AG04450 (cell line): ENCODE results near the gene KLHL25. TPM values are rescaled to one million over a fixed set of nuclear protein-coding genes. Genes with fewer than 3 reads are reported as not detected.
A peak's percentile ranks its signal among the peaks of the same experiment; 100 is the strongest.

Experiments used
- CTCF ChIA-PET: fragments of 300-600, 350-600 bp; formaldehyde crosslinking; extraction: SDS; loops from one replicate; lab custom pipeline; 2022; ENCODE audit warnings: antibody characterized with exemption, inconsistent platforms; lab: Charles Lee
- POLR2A ChIA-PET: fragments of 350-600 bp; formaldehyde crosslinking; extraction: SDS; loops from one replicate; lab custom pipeline; 2021; ENCODE audit warnings: antibody characterized with exemption, inconsistent platforms; lab: Yijun Ruan, JAX
- DNase-seq: peaks from one replicate; pipeline ENCODE4 v3.0.0-alpha.2; 2011; ENCODE audit warnings: low read depth, low spot score
- H3K27ac ChIP-seq: one replicate; pipeline ENCODE4 v1.5.1; 2012; ENCODE audit warnings: low read depth, low read length, control low read depth
- H3K27me3 ChIP-seq: one replicate; pipeline ENCODE4 v1.6.0; 2012; ENCODE audit warnings: low read length; ENCODE audit not compliant: control insufficient read depth, insufficient read depth
- H3K4me3 ChIP-seq: 2 replicates; pipeline ENCODE4 v1.5.1; 2011; ENCODE audit warnings: mild to moderate bottlenecking, low read depth, low read length, control low read depth
- H3K9me3 ChIP-seq: 2 replicates; pipeline ENCODE4 v1.5.1; 2012; ENCODE audit warnings: low read length; ENCODE audit not compliant: control insufficient read depth, insufficient read depth
- CTCF ChIP-seq: IDR thresholded peaks from 2 replicates; pipeline ENCODE4 v1.5.1; 2011; ENCODE audit warnings: low read depth, low read length, control low read depth, inconsistent platforms
- polyA plus RNA-seq: library from polyadenylated mRNA; depleted of rRNA; stranded (reverse); fragments of >200 nt; gene quantifications from 2 replicates; pipeline ENCODE4 v1.2.3, GENCODE V29; 2011

KLHL25 gene
- polyA plus RNA-seq, 1 experiment: 2.9 TPM

- POLR2A ChIA-PET: interaction anchor here (0.6 to 1.4 kb wide), 2 partner anchors 10 to 66 kb away, joined by 5 read pairs; no protein-coding TSS in a partner anchor
- TF ChIP-seq CTCF: no peak
- Histone ChIP-seq H3K27ac (no peak overlapping the region), H3K4me3 (peak overlapping the region; percentile 59), H3K9me3 (no peaks in the 10 kb centered on the region; the same call in 1 of the 2 replicates), H3K27me3 (no peaks in the 10 kb centered on the region)
- CTCF ChIA-PET: interaction anchor here (0.6 to 1.2 kb wide), 2 partner anchors 39 to 40 kb away, joined by 3 to 5 read pairs; no protein-coding TSS in a partner anchor
- no peak for DNase-seq
Observed at GRCh38 chr15:85795337-85796305, 896 bp upstream of the KLHL25 start.

- TF ChIP-seq CTCF: no peak
- CTCF ChIA-PET: interaction anchor here (1.1 to 1.2 kb wide), 2 partner anchors 41 to 61 kb away, joined by 3 to 7 read pairs; no protein-coding TSS in a partner anchor
- Histone ChIP-seq H3K4me3 (peak overlapping the region; percentile 80), H3K27ac (no peak overlapping the region), H3K9me3 (no peaks in the 10 kb centered on the region; the same call in 1 of the 2 replicates), H3K27me3 (no peaks in the 10 kb centered on the region)
- POLR2A ChIA-PET: interaction anchor here (0.6 to 1.4 kb wide), 3 partner anchors 8 to 15 kb away, joined by 3 to 5 read pairs (median 3); no protein-coding TSS in a partner anchor
- no peak for DNase-seq
Observed at GRCh38 chr15:85793641-85794597, 806 bp downstream of the KLHL25 start.

DNA sequence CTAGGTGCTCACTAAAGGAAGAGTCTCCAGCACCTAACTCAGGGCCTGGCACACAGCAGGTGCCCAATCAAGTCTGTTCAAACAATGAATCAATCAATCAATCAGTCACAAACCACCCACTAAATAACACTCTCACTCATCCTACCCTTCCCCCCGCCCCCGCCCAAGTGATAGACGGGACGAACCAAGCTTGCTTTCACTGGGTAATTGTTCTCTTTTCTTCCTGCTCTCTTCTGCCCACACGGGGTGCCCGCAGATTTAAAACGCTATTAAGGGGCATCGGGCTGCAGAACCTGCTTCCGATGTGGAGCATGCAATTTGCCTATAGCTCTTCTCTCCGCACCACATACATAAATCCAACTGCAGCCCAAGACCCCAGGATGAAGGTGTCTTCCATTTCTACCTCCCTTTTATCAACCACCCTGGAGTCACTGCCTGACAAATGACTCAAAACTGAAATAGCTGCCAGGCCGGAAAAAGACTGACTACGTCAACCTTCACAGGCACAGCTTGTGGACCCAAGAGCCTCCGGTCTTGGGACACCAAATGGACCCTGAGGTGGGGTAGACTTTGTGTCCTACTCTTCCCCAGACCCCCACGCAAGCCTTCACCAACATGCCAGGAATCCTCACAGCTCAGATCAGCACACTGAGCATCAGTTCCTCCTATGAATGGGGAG is 1.7 kb downstream of the KLHL25 start:
- no peak for TF ChIP-seq CTCF
- H3K27me3 ChIP-seq: no peaks in the 10 kb centered on the region
- CTCF ChIA-PET: interaction anchor here (1.1 kb wide), 1 partner anchor 61 kb away, joined by 7 read pairs; no protein-coding TSS in a partner anchor
- H3K4me3 ChIP-seq: peak overlapping the region; percentile 80
- H3K27ac ChIP-seq: no peak overlapping the region
- H3K9me3 ChIP-seq: no peaks in the 10 kb centered on the region; the same call in 1 of the 2 replicates
- no peak for DNase-seq
- POLR2A ChIA-PET: no interaction called here

- CTCF ChIA-PET: no interaction called here
- POLR2A ChIA-PET: no interaction called here
- Histone ChIP-seq H3K4me3 (no peak overlapping the region), H3K27me3 (no peaks in the 10 kb centered on the region), H3K9me3 (no peaks in the 10 kb centered on the region; the same call in 1 of the 2 replicates), H3K27ac (no peak overlapping the region)
- no peak for TF ChIP-seq CTCF
- DNase-seq: no peak
Observed at GRCh38 chr15:85792102-85792731, 2.5 kb downstream of the KLHL25 start.
